ENCODE results near the gene ANO6. TPM values are rescaled to one million over a fixed set of nuclear protein-coding genes. Genes with fewer than 3 reads are reported as not detected.
A peak's percentile ranks its signal among the peaks of the same experiment; 100 is the strongest.

ANO6 gene
- total RNA-seq, 1 experiment from 2014 or later: 18.1 TPM

GRCh38 chr12:45298721-45299692 is 83.1 kb downstream of the ANO6 start:
- POLR2A ChIA-PET (ENCODE audit: unreplicated experiment): no interaction called here
- peak; percentile 65 for DNase-seq
- H3K4me2 ChIP-seq (ENCODE audit: low read length): peak overlapping the region; percentile 29; the same call in 1 of the 2 replicates

GRCh38 chr12:45302621-45303369 is 86.9 kb downstream of the ANO6 start:
- intact Hi-C loops (cut with micrococcal nuclease): no loop called here
- Histone ChIP-seq H3K79me2 (ENCODE audit: low read length) (no peaks in the 10 kb centered on the region), H3K4me2 (ENCODE audit: low read length) (no peak overlapping the region), H3K9me2 (replicated peaks; ENCODE audit: low read length) (no peaks in the 10 kb centered on the region), H3K9ac (ENCODE audit: low read length) (no peak overlapping the region), H3K27me3 (ENCODE audit: low read length) (no peaks in the 10 kb centered on the region), H3F3A (ENCODE audit: low read length, unreplicated experiment) (no peaks in the 10 kb centered on the region), H3K4me1 (ENCODE audit: insufficient read depth, low read length) (peaks cover 15% of the 10 kb centered on the region), H3K36me3 (ENCODE audit: low read depth, low read length) (no peaks in the 10 kb centered on the region), H2AFZ (ENCODE audit: low read length) (no peak overlapping the region), H3K27ac (ENCODE audit: low read length) (no peak overlapping the region), H4K20me1 (ENCODE audit: low read length) (no peaks in the 10 kb centered on the region), H3K9me3 (ENCODE audit: low read length) (no peaks in the 10 kb centered on the region), H3K4me3 (ENCODE audit: low read length) (no peak overlapping the region)
- TF ChIP-seq, protein P1, sequence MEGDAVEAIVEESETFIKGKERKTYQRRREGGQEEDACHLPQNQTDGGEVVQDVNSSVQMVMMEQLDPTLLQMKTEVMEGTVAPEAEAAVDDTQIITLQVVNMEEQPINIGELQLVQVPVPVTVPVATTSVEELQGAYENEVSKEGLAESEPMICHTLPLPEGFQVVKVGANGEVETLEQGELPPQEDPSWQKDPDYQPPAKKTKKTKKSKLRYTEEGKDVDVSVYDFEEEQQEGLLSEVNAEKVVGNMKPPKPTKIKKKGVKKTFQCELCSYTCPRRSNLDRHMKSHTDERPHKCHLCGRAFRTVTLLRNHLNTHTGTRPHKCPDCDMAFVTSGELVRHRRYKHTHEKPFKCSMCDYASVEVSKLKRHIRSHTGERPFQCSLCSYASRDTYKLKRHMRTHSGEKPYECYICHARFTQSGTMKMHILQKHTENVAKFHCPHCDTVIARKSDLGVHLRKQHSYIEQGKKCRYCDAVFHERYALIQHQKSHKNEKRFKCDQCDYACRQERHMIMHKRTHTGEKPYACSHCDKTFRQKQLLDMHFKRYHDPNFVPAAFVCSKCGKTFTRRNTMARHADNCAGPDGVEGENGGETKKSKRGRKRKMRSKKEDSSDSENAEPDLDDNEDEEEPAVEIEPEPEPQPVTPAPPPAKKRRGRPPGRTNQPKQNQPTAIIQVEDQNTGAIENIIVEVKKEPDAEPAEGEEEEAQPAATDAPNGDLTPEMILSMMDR (conservative IDR thresholded peaks at IDR 0.05; ENCODE audit: low read depth, low read length): no peak
- TF ChIP-seq EZH2 (IDR thresholded peaks at IDR 0.05; ENCODE audit: low read length, unreplicated experiment) (no peak), EZH2phosphoT487 (IDR thresholded peaks at IDR 0.05; ENCODE audit: borderline replicate concordance, low read length) (no peak)
- ChIA-PET POLR2A (ENCODE audit: unreplicated experiment) (no interaction called here), CTCF (no interaction called here)
- BruUV-seq (replicated peaks): no TSS peak
- no peak for ATAC-seq
- DNase-seq: no peak

More at GRCh38 chr12:45298721-45299692, 83.1 kb downstream of the ANO6 start:
- TF ChIP-seq EZH2phosphoT487 (IDR thresholded peaks at IDR 0.05; ENCODE audit: borderline replicate concordance, low read length) (no peak), EZH2 (IDR thresholded peaks at IDR 0.05; ENCODE audit: low read length, unreplicated experiment) (no peak)
- TF ChIP-seq, protein P1 (conservative IDR thresholded peaks at IDR 0.05; ENCODE audit: low read depth, low read length): no peak
- Histone ChIP-seq H3K9ac (ENCODE audit: low read length) (no peak overlapping the region), H3K9me2 (replicated peaks; ENCODE audit: low read length) (no peaks in the 10 kb centered on the region), H3K9me3 (ENCODE audit: low read length) (no peaks in the 10 kb centered on the region), H3F3A (ENCODE audit: low read length, unreplicated experiment) (no peaks in the 10 kb centered on the region), H3K4me3 (ENCODE audit: low read length) (no peak overlapping the region), H3K27me3 (ENCODE audit: low read length) (no peaks in the 10 kb centered on the region), H3K27ac (ENCODE audit: low read length) (no peak overlapping the region), H3K36me3 (ENCODE audit: low read depth, low read length) (no peaks in the 10 kb centered on the region), H3K4me1 (ENCODE audit: insufficient read depth, low read length) (peaks cover 15% of the 10 kb centered on the region), H3K79me2 (ENCODE audit: low read length) (no peaks in the 10 kb centered on the region), H2AFZ (ENCODE audit: low read length) (no peak overlapping the region), H4K20me1 (ENCODE audit: low read length) (no peaks in the 10 kb centered on the region)
- intact Hi-C loops (cut with micrococcal nuclease): no loop called here
- BruUV-seq (replicated peaks): no TSS peak
- peak; percentile 55; the same call in 1 of the 2 replicates for ATAC-seq
- CTCF ChIA-PET: no interaction called here

Measured in PC-3 (cell line).